SW480 (cell line): ENCODE data around the gene HOATZ.
A peak's percentile ranks its signal among the peaks of the same experiment; 100 is the strongest.

Experiments used
- DNase-seq: peaks from one replicate; pipeline ENCODE4 v3.0.0-alpha.2; 2016; ENCODE audit warnings: low spot score

Gene HOATZ

GRCh38 chr11:111522426-111522825 is 7.8 kb downstream of the HOATZ start:
- DNase-seq = no peak

GRCh38 chr11:111523343-111523742 is 8.8 kb downstream of the HOATZ start:
- no peak for DNase-seq

GRCh38 chr11:111524056-111524455 is 9.5 kb downstream of the HOATZ start:
- no peak for DNase-seq

DNA sequence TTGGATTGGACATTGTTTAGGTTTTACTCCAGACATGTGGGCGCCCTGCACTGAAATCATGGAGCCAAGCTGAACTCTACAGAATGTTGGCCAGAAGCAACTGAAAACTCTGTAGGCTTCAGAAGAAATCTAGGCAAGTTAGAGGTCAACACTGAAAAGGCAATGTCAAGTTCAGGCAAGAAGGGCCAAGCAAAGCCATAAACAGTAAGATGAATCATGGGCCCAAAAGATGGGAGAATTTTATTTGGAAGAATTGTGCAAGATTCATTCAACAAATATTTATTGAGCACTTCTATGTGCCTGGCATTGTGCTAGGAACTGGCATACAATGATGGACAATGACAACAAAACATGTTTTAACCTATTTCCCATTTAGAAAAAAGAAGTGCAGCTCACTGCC is 10.9 kb downstream of the HOATZ start:
- no peak for DNase-seq

- DNase-seq = peak; percentile 46
Measured at GRCh38 chr11:111526501-111526900, 11.9 kb downstream of the HOATZ start.

DNA sequence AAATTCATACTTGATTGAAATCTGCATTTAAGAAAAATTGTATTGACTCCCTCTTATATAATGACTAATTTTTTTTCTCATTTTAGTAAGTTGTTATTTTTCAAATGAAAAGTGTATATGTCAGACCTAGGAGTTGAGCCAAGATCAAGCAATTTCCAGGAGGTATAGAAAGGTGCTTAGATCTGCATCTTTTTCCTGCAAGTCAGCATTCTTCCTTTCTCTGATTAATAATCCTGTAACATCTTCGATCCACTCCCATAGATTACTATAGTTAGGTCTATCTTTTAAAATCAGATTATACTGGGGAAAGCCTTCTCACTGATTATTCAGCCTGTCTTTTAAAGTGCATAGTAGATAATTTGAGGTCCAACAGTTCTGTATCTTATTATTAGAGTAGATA is 12.7 kb downstream of the HOATZ start:
- no peak for DNase-seq

DNA sequence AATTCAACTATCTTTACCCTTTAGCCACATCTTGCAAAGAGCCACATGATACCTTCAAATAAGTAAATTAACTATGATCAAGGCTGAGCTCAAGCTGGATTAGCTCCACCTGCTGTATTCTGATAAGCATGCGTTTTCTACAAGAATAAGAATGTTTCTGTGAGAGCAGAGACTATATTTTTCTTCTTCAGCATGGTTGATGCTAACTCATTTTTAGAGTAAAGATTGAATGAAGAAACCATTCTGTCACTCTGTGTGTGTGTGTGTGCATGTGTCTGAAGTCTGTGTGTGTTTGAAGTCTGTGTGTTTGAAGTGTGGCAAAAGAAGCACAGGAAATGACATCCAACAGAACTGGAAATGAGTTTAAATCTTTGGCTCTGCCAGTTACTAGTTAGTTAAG is 14.0 kb downstream of the HOATZ start:
- DNase-seq = no peak

DNA sequence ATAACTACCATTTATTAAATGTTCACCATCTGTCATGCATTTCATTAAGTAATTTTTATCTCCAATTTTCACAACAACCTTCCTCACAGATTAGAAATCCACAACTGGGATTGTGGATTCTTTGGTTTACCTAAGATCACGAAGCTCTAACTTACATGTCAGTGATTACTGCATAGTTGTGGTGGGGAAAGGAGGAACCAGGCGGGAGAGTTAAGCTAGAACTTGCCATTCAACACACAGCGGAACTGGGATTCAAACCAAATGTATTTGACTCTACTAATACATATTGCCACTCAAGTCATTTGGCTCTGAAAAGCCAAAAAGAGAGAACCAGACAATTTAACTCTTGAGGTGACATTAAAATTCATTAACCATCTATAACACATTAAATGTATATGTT is 15.5 kb downstream of the HOATZ start:
- no peak for DNase-seq

GRCh38 chr11:111531136-111531535 is 16.6 kb downstream of the HOATZ start:
- no peak for DNase-seq

- peak; percentile 21 for DNase-seq
Measured at GRCh38 chr11:111531687-111532364, 17.2 kb downstream of the HOATZ start.

- DNase-seq = no peak
Measured at GRCh38 chr11:111532365-111532709, 17.8 kb downstream of the HOATZ start.

DNA sequence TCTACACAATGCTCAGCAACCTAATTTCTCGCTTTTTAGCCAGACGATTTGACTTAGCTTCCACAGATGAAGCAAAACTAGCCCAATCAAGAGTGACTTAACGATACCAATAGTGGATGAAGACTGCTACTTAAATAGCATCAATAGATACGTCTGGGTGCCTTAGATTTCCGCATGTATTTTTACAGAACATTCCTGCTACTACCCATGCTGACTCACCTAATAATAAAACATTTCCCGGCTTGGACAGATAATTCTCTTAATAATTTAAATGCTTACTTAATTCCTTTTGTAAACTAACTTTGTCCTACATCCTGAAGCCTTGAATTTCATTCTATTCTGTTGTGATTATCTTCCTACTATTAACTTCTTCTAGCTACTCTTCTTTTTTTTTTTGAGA is 20.7 kb downstream of the HOATZ start:
- no peak for DNase-seq

- no peak for DNase-seq
Measured at GRCh38 chr11:111537336-111537860, 22.8 kb downstream of the HOATZ start.

DNA sequence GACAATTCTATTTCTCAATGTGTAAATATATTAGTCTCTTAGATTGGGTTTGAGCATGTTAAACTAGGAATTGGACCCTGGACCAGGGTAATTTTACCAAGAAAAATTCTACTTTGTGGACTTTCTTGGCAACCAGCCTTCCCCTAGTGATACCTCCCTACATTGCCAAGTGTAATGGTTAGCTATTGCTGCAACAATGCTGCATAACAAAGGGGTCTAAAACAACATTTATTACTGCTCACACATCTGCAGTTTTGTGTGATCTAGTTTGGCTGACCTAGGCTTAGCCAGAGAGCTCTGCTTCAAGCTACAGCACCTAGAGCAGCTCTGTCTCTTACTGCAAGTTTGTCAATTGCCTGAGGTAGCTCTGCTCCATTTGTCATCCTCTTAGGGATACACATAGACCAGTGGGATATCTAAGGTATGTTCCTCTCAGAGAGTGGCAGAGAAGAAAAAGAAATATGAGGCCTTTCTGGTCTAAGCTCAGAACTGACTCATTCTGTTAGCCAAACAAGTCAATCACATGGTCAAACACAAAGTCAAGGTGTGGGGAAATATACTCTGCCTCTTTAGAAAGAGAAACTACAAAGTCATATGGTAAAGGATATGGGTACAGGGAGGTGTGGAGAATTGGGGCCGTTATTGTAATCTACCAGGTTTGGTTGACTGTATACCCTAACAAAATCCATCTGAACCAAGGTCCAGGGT is 24.0 kb downstream of the HOATZ start:
- DNase-seq = no peak

DNA sequence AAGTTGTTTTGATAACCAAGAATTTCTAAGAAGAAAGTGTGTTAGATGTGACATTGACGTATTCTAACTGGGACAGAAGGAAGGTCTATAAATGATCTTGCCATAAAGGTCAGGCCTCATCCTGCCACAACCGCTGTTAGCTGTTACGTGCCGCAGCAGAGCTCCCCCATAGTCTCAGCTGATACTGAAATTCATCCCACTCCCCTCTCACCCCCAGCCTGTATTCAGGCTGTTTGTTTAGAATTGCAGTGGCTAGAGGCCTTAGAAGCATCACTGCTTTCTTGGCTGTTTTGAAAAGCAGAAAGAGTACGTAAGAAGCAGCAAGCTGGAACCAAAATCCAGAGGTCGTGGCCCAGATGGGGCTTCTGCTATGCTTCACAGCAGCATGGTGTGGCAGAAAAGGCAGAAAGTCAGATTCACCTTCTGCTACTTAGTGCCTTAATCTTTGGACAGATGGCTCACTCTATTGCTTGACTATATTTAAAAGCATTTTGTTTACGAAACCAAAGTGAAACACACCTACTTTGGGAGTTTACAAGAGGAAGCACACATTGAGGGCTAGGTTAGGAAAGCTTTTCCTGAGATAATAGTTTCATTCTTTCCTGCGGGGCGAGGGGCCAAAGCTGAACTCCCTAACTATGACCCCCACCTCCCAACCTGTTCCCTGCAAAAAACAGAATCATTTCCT is 25.0 kb downstream of the HOATZ start:
- no peak for DNase-seq

GRCh38 chr11:111540114-111540936 is 25.7 kb downstream of the HOATZ start, which contains the start of gene LAYN:
LAYN (plus strand) TSS chr11:111540720; CDS start chr11:111540844, 124 bp downstream.
- no peak for DNase-seq

- DNase-seq = no peak
Measured at GRCh38 chr11:111540937-111541253, 26.3 kb downstream of the HOATZ start.

- DNase-seq = no peak
Measured at GRCh38 chr11:111541254-111542061, 26.9 kb downstream of the HOATZ start.

GRCh38 chr11:111542606-111543275 is 28.2 kb downstream of the HOATZ start:
- DNase-seq = no peak

GRCh38 chr11:111548525-111548924 is 33.9 kb downstream of the HOATZ start:
- DNase-seq = no peak
